ENCODE results near the gene CARD19.
"Not testable (repeated sequence)": the region's sequence is repeated elsewhere in the genome, so short reads cannot be mapped to it uniquely, and the experiment has no call there.

The CARD19 gene

GRCh38 chr9:93089024-93089423 lies 7.0 kb upstream of the CARD19 start:
- no peak for DNase-seq

- DNase-seq = no peak
Observed at GRCh38 chr9:93089481-93089991, 6.5 kb upstream of the CARD19 start.

GRCh38 chr9:93090091-93090655 lies 5.8 kb upstream of the CARD19 start:
- no peak for DNase-seq

- DNase-seq = no peak
Observed at GRCh38 chr9:93091056-93091452, 5.0 kb upstream of the CARD19 start.

DNA sequence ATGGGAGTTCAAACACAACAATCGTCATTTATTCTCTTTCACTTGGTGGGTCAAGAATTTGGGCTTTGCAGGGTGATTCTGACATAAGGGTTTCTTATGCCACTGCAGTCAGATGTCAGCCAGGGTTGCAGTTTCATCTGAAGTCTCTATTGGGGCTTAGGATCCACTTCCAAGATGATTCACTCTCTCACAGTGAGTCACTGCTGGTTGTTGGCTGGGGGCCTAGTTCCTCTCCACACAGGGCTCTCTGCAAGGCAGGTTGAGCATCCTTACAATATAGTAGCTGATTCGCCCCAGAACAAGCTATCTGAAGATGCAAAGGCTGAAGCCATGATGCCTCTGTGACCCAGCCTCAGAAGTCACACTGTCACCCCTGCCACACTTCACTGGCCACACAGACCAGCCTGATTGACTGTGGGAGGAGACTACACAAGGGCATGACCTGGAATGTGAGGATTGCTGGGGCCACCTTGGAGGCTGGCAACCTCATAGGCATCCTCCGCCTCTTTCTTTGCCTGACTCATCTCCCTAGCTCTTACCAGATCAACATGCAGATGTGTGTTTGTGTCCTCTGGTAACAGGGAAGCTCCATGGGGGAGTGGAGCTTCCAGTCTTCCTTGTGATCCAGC lies 4.5 kb upstream of the CARD19 start:
- no peak for DNase-seq

GRCh38 chr9:93092251-93092991 lies 3.6 kb upstream of the CARD19 start:
- no peak for DNase-seq

GRCh38 chr9:93093127-93093876 lies 2.7 kb upstream of the CARD19 start:
- DNase-seq = no peak

- no peak for DNase-seq
Observed at GRCh38 chr9:93093877-93094657, 1.9 kb upstream of the CARD19 start.

DNA sequence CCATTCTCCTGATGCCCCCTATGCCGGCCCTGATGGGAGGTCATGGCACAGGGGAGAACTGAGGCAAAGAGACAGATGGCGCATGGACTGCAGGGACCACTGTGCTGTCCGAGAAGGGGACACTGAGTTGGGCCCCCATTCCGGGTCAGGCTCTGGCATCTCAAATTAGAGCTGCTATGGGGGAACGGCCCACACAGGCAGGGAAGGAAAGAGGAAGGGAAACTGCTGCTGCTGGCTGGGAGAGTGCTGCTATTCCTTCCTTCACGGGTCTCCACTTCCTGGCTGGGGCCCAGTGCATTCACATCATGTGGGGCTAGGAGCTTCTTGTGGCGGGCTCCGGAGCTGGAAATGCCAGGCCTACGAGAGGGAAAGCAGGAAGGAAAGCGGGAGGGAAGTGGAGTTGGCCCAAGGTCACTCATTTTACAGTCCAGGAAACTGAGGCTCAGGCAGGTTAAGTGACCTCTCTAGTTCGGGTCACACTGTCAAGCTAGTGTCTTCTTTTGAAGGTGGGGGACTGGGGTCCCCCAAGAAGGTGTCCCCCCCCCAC lies 1.3 kb upstream of the CARD19 start:
- no peak for DNase-seq

GRCh38 chr9:93095205-93096130 lies 549 bp upstream of the CARD19 start:
- DNase-seq = peak; percentile 87

DNA sequence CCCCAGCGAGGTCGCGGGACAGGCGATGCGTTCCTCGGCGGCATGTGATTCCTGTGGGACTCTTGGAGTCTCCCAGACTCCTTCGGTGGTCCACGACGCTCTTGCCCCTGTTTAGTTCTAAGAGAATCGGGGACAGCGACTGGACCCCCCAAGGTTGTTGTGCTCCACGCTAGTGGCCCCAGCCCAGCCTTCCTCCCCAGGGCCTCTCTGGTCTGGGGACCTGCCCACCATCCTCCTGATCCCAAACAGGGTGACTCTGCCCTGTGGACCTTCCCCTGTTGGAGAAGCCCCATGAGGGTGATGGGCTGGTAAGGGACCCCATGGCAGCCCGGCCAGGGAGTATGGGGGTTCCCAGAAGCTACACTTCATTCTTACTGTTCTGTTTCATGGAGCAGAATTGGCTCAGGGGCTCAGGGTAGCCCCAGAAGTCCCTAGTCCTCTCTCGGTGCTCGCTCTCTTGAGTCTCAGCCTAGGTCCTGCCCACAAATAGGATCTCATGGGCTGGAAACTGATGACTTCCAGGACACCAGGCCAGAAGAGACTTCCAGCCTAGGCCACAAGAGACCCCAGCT lies 880 bp downstream of the CARD19 start:
- DNase-seq = no peak

GRCh38 chr9:93097511-93098201 lies 1.6 kb downstream of the CARD19 start:
- no peak for DNase-seq

GRCh38 chr9:93098236-93098946 lies 2.4 kb downstream of the CARD19 start:
- DNase-seq = no peak

DNA sequence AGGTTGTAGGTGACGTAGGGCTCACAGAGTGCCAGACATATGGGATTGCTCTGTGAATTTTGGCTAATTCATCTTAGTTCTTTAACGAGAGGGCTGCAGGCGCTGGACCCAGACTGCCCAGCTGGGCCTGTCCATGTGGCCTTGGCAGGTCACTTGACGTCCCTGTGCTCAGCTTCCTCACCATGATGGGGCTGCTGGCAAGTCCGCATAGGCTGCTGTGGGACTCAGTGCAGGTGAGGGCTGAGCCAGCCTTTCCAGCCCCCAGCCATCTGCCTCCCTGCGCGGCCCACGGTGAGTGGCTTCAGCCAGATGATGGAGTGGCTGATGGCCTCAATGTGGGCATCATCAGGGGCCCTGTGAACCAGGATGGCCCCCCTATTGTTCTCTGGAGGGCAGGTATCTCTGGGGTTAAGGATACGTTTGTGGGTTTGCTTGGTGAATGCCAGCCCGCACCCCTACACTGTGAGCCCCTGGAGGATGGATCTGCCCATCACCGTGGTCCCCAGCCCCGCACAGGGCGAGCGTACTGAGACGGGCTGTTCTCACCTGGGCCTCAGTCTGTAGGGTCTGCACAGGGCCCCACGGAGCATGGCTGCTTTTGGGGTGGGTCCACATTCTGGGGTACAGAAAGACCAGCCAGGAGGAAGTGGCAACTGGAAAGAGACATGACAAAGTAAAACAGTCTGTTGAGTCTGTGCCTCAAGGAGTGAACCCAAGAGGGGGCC lies 3.7 kb downstream of the CARD19 start:
- DNase-seq = no peak

DNA sequence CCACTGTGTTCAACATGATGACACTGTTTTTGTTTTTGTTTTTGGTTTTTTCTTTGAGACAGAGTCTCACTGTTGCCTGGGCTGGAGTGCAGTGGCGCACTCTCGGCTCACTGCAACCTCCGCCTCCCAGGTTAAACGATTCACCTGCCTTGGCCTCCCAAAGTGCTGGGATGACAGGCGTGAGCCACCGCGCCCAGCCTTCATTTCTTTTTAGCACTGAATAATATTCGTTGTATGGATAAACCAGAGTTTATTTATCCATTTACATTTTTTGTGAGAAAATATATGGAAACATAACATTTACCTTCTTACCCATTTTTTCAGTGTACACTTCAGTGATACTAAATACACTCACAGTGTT lies 4.2 kb downstream of the CARD19 start:
- DNase-seq = no peak

DNA sequence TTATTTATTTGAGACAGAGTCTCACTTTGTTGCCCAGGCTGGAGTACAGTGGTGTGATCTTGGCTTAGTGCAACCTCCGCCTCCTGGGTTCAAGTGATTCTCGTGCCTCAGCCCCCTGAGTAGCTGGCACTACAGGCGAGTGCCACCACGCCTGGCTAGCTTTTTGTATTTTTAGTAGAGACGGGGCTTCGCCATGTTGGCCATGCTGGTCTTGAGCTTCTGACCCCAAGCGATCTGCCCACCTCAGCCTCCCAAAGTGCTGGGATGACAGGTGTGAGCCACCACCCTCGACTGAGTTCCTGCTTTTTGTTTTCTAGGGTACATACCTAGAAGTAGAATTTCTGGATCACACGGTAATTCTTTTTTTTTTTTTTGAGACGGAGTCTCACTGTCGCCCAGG lies 5.1 kb downstream of the CARD19 start:
- not testable (repeated sequence) for DNase-seq

GRCh38 chr9:93105620-93106019 lies 9.6 kb downstream of the CARD19 start:
- DNase-seq = no peak

DNA sequence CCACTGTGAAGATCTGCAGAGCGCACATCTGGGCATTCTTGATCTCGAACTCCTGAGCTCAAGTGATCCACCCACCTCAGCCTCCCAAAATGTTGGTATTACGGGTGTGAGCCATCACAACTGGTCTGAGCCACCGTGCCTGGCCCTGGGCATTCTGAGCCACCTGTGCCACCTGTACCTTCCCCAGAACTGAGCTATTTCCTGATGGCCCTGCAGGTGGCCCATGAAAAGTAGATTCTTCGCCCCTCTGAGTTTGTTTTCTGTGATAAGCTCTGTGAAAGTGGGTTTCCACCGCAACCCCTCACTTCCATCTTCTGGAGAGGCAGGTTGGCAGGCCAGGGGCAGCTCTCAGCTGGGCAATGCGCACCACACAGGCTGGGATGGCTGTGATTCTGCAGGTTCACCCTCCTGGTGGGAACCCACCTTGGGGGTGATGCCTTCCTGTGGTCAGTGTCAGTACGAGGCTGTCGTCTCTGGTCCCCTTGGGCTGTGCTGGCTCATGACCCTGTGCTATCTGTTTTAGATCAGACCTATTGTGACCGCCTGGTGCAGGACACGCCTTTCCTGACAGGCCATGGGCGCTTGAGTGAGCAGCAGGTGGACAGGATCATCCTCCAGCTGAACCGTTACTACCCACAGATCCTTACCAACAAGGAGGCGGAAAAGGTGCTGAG lies 11.3 kb downstream of the CARD19 start:
- no peak for DNase-seq
